H9 (cell line): ENCODE measurements around the gene GPR42. TPM values are rescaled to one million over a fixed set of nuclear protein-coding genes. Genes with fewer than 3 reads are reported as not detected.

Source experiments
- DNase-seq: peaks from one replicate; pipeline ENCODE4 v3.0.0-alpha.2; 2017
- H2AFZ ChIP-seq: one replicate; pipeline ENCODE4 v1.6.1; 2013; ENCODE audit warnings: mild to moderate bottlenecking, low read length, control low read depth, moderate library complexity
- H2AK5ac ChIP-seq: 2 replicates; pipeline ENCODE4 v1.6.1; 2013; ENCODE audit warnings: low read length, control low read depth, mixed read lengths; ENCODE audit not compliant: insufficient read length
- H2BK120ac ChIP-seq: one replicate; pipeline ENCODE4 v1.6.1; 2013; ENCODE audit warnings: low read depth, mild to moderate bottlenecking, low read length, control low read depth, inconsistent platforms; ENCODE audit not compliant: poor library complexity, severe bottlenecking
- H2BK12ac ChIP-seq: 2 replicates; pipeline ENCODE4 v1.6.1; 2013; ENCODE audit warnings: low read length, control low read depth, mixed read lengths, low read depth; ENCODE audit not compliant: insufficient read length
- H2BK15ac ChIP-seq: 2 replicates; pipeline ENCODE4 v1.6.1; 2013; ENCODE audit warnings: low read depth, low read length, control low read depth
- H2BK20ac ChIP-seq: one replicate; pipeline ENCODE4 v1.6.1; 2013; ENCODE audit warnings: low read depth, mild to moderate bottlenecking, low read length, control low read depth, inconsistent platforms; ENCODE audit not compliant: poor library complexity, severe bottlenecking
- H2BK5ac ChIP-seq: 2 replicates; pipeline ENCODE4 v1.6.1; 2013; ENCODE audit warnings: low read length, control low read depth, mixed read lengths; ENCODE audit not compliant: insufficient read length
- H3K14ac ChIP-seq: 2 replicates; pipeline ENCODE4 v1.6.1; 2013; ENCODE audit warnings: low read length, control low read depth; ENCODE audit not compliant: insufficient read depth
- H3K18ac ChIP-seq: 2 replicates; pipeline ENCODE4 v1.6.1; 2013; ENCODE audit warnings: low read depth, mild to moderate bottlenecking, mixed read lengths, low read length, control low read depth; ENCODE audit not compliant: insufficient read length
- H3K23ac ChIP-seq: 2 replicates; pipeline ENCODE4 v1.6.1; 2013; ENCODE audit warnings: low read length, control low read depth, mixed read lengths, low read depth; ENCODE audit not compliant: insufficient read length
- H3K23me2 ChIP-seq: 2 replicates; pipeline ENCODE4 v1.6.1; 2013; ENCODE audit warnings: low read depth, mild to moderate bottlenecking, mixed read lengths, low read length, control low read depth; ENCODE audit not compliant: insufficient read length, poor library complexity, severe bottlenecking
- H3K27ac ChIP-seq: 2 replicates; pipeline ENCODE4 v1.5.1; 2013; ENCODE audit warnings: low read length, control low read depth, mixed read lengths, low read depth; ENCODE audit not compliant: insufficient read length
- H3K27me3 ChIP-seq: 2 replicates; pipeline ENCODE4 v1.6.1; 2013; ENCODE audit warnings: low read length, control low read depth, inconsistent platforms; ENCODE audit not compliant: insufficient read depth
- H3K4ac ChIP-seq: 2 replicates; pipeline ENCODE4 v1.6.1; 2013; ENCODE audit warnings: low read depth, mild to moderate bottlenecking, control low read depth, inconsistent platforms, low read length, moderate library complexity
- H3K4me1 ChIP-seq: 2 replicates; pipeline ENCODE4 v1.6.1; 2013; ENCODE audit warnings: low read length, control low read depth, inconsistent platforms; ENCODE audit not compliant: insufficient read depth
- H3K4me2 ChIP-seq: 2 replicates; pipeline ENCODE4 v1.6.1; 2013; ENCODE audit warnings: low read length, control low read depth, mixed read lengths; ENCODE audit not compliant: insufficient read length, insufficient read depth
- H3K56ac ChIP-seq: 2 replicates; pipeline ENCODE4 v1.6.1; 2013; ENCODE audit warnings: low read depth, mild to moderate bottlenecking, mixed read lengths, low read length, control low read depth; ENCODE audit not compliant: insufficient read length
- H3K79me1 ChIP-seq: 2 replicates; pipeline ENCODE4 v1.6.1; 2013; ENCODE audit warnings: low read depth, mild to moderate bottlenecking, moderate library complexity, low read length, control low read depth, inconsistent platforms; ENCODE audit not compliant: insufficient read depth, poor library complexity, severe bottlenecking
- H3K79me2 ChIP-seq: 2 replicates; pipeline ENCODE4 v1.6.1; 2013; ENCODE audit warnings: low read length, control low read depth, inconsistent platforms; ENCODE audit not compliant: insufficient read depth
- H3K9ac ChIP-seq: 2 replicates; pipeline ENCODE4 v1.6.1; 2013; ENCODE audit warnings: low read length, control low read depth, mixed read lengths; ENCODE audit not compliant: insufficient read length; ENCODE audit errors: extremely low read depth
- H3K9me3 ChIP-seq: one replicate; pipeline ENCODE4 v1.6.1; 2013; ENCODE audit warnings: low read depth, low read length, inconsistent platforms; ENCODE audit not compliant: control insufficient read depth
- H3T11ph ChIP-seq: one replicate; pipeline ENCODE4 v1.6.1; 2013; ENCODE audit warnings: mild to moderate bottlenecking, low read length, control low read depth, inconsistent platforms
- H4K20me1 ChIP-seq: one replicate; pipeline ENCODE4 v1.6.1; 2013; ENCODE audit not compliant: control insufficient read depth, insufficient read length, insufficient read depth
- H4K5ac ChIP-seq: 2 replicates; pipeline ENCODE4 v1.6.1; 2013; ENCODE audit warnings: low read depth, mild to moderate bottlenecking, mixed read lengths, low read length, control low read depth; ENCODE audit not compliant: insufficient read length
- H4K8ac ChIP-seq: replicated peaks from 2 replicates; pipeline ENCODE4 v1.6.1; 2013; ENCODE audit warnings: low read length, control low read depth, mixed read lengths, low read depth; ENCODE audit not compliant: insufficient read length
- H4K91ac ChIP-seq: 2 replicates; pipeline ENCODE4 v1.6.1; 2013; ENCODE audit warnings: low read depth, mild to moderate bottlenecking, moderate library complexity, mixed read lengths, low read length, control low read depth; ENCODE audit not compliant: insufficient read length
- H3K27ac Mint-ChIP-seq, 3 experiments: 2 replicates in 2 of 3; 3 replicates in 1 of 3; pipeline ENCODE4 v1.8.0; 2020 to 2021; ENCODE audit warnings: mixed read lengths in 3 of 3, mild to moderate bottlenecking in 1 of 3, moderate library complexity in 1 of 3
- H3K27me3 Mint-ChIP-seq: 2 replicates; pipeline ENCODE4 v1.8.0; 2021; ENCODE audit warnings: low read depth, mild to moderate bottlenecking, moderate library complexity, mixed read lengths
- H3K36me3 Mint-ChIP-seq, 3 experiments: 2 replicates in 2 of 3; 3 replicates in 1 of 3; pipeline ENCODE4 v1.8.0; 2020 to 2021; ENCODE audit warnings: low read depth in 3 of 3, mixed read lengths in 3 of 3; ENCODE audit not compliant: insufficient read depth in 1 of 3
- H3K4me1 Mint-ChIP-seq, 2 experiments: 2 replicates each; pipeline ENCODE4 v1.8.0; 2020; ENCODE audit warnings: mixed read lengths in 2 of 2
- H3K4me3 Mint-ChIP-seq, 2 experiments: 2 replicates in 1 of 2; 3 replicates in 1 of 2; pipeline ENCODE4 v1.8.0; 2020 to 2021; ENCODE audit warnings: mild to moderate bottlenecking in 2 of 2, mixed read lengths in 2 of 2, moderate library complexity in 1 of 2
- H3K9me3 Mint-ChIP-seq, 2 experiments: 2 replicates in 1 of 2; 3 replicates in 1 of 2; pipeline ENCODE4 v1.8.0; 2020; ENCODE audit warnings: mild to moderate bottlenecking in 2 of 2, mixed read lengths in 2 of 2, moderate library complexity in 1 of 2
- WGBS: extraction: QIAGEN DNeasy Blood & Tissue Kit; methylation state at CpG from one replicate; pipeline ENCODE4 v1.1.7; 2013; ENCODE audit warnings: missing lambda C conversion rate, low lambda C conversion rate, mixed read lengths; ENCODE audit not compliant: insufficient read length; ENCODE audit errors: extremely low coverage; 5-methylcytosine and 5-hydroxymethylcytosine counted together
- total RNA-seq: library from RNA; stranded (reverse); gene quantifications from 2 replicates; pipeline ENCODE4 v1.2.1, GENCODE V29; 2021
- TF ChIP-seq, protein P1 (sequence below): fragments of 200-600 bp; sonication (generic); conservative IDR thresholded peaks from 3 replicates; pipeline ENCODE4 v1.8.0; 2021; ENCODE audit warnings: antibody characterized with exemption, mild to moderate bottlenecking

Gene GPR42
- total RNA-seq, 1 experiment from 2014 or later = not detected

DNA sequence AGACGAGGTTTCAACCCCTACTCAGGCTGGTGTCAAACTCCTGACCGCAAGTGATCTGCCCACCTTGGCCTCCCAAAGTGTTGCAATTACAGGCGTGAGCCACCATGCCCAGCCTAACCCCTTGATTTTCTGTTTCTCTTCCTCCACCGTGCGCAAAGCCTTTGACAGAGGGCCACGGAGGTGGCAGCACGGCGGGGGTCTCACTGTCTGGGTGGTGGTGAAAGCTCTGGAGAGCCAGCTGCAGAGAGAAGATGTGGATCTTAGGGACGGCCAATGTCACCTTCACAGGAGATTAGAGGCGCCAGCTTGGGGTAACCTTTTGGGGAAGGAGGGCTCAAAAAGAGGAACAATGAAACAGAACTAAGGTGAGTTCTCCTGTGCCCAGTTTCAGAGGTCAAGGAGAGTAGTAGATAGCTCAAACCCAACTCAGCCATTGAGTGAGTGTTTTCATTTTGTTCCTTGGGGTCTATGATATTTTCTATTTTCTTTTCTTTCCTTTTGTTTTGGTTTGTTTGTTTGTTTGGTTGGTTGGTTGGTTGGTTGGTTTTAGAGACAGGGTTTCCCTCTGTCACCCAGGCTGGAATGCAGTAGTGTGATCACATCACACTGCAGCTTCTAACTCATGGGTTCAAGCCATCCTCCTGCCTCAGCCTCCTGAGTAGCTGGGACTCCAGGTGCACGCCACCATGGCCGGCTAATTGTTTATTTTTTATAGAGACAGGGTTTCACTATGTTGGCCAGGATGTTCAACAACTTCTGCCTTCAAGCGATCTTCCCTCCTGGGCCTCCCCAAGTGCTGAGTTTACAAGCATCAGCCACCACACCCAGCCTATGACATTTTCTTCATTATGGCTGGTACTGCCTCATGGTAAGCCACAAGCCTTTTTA is 37.7 kb downstream of the GPR42 start:
- TF ChIP-seq, protein P1, sequence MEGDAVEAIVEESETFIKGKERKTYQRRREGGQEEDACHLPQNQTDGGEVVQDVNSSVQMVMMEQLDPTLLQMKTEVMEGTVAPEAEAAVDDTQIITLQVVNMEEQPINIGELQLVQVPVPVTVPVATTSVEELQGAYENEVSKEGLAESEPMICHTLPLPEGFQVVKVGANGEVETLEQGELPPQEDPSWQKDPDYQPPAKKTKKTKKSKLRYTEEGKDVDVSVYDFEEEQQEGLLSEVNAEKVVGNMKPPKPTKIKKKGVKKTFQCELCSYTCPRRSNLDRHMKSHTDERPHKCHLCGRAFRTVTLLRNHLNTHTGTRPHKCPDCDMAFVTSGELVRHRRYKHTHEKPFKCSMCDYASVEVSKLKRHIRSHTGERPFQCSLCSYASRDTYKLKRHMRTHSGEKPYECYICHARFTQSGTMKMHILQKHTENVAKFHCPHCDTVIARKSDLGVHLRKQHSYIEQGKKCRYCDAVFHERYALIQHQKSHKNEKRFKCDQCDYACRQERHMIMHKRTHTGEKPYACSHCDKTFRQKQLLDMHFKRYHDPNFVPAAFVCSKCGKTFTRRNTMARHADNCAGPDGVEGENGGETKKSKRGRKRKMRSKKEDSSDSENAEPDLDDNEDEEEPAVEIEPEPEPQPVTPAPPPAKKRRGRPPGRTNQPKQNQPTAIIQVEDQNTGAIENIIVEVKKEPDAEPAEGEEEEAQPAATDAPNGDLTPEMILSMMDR = no peak
- H2BK120ac ChIP-seq = no peak overlapping the region
- H3K27ac ChIP-seq = no peak overlapping the region
- H3K4ac ChIP-seq = no peak overlapping the region
- H3K9me3 Mint-ChIP-seq = no peaks in the 10 kb centered on the region
- H4K8ac ChIP-seq = no peak overlapping the region
- H3K14ac ChIP-seq = no peak overlapping the region
- no peak overlapping the region for H3K18ac ChIP-seq
- no peak overlapping the region for H3K9ac ChIP-seq
- H3K27me3 Mint-ChIP-seq = peaks cover 22% of the 10 kb centered on the region
- H3K23ac ChIP-seq = no peak overlapping the region
- no peak overlapping the region for H3K4me2 ChIP-seq
- H3K4me1 Mint-ChIP-seq = peaks cover 0 to 3% of the 10 kb centered on the region in 2 experiments; a peak in 2 of 4 replicates
- peak overlapping the region in 1 of 3 experiments; percentile 68; a peak in 1 of 7 replicates for H3K27ac Mint-ChIP-seq
- no CpG with 5 or more reads among the region's 13 CpGs for WGBS
- no peaks in the 10 kb centered on the region for H4K20me1 ChIP-seq
- H3K27me3 ChIP-seq = no peaks in the 10 kb centered on the region
- no peak overlapping the region for H4K91ac ChIP-seq
- DNase-seq = no peak
- H3K4me1 ChIP-seq = no peaks in the 10 kb centered on the region
- H2BK15ac ChIP-seq = no peak overlapping the region
- H2AK5ac ChIP-seq = no peak overlapping the region
- no peak overlapping the region for H2BK12ac ChIP-seq
- H3K4me3 Mint-ChIP-seq = no peak overlapping the region
- H3K23me2 ChIP-seq = no peaks in the 10 kb centered on the region
- no peak overlapping the region for H2BK20ac ChIP-seq
- H3K56ac ChIP-seq = no peak overlapping the region
- H2AFZ ChIP-seq = no peak overlapping the region
- no peaks in the 10 kb centered on the region for H3K79me2 ChIP-seq
- H4K5ac ChIP-seq = no peak overlapping the region
- no peaks in the 10 kb centered on the region for H3K79me1 ChIP-seq
- no peak overlapping the region for H3T11ph ChIP-seq
- no peaks in the 10 kb centered on the region for H3K9me3 ChIP-seq
- no peaks in the 10 kb centered on the region for H3K36me3 Mint-ChIP-seq
- no peak overlapping the region for H2BK5ac ChIP-seq
